ENCODE results near the gene ATXN3L.
A peak's percentile ranks its signal among the peaks of the same experiment; 100 is the strongest.

Gene ATXN3L

GRCh38 chrX:13345037-13345436 is 25.2 kb upstream of the ATXN3L start:
- H2AFZ ChIP-seq (ENCODE audit: low read depth, low read length) = no peak overlapping the region
- no peaks in the 10 kb centered on the region for H3K4me1 ChIP-seq (ENCODE audit: insufficient read depth, low read length)
- DNase-seq (no peak), ATAC-seq (ENCODE audit: insufficient read depth, low read depth) (no peak)
- no peaks in the 10 kb centered on the region for H3K27me3 ChIP-seq (ENCODE audit: insufficient read depth, low read length, poor library complexity)
- no peak for TF ChIP-seq EZH2 (IDR thresholded peaks at IDR 0.05; ENCODE audit: borderline replicate concordance, low read depth, low read length, severe bottlenecking)
- TF ChIP-seq, protein P1, sequence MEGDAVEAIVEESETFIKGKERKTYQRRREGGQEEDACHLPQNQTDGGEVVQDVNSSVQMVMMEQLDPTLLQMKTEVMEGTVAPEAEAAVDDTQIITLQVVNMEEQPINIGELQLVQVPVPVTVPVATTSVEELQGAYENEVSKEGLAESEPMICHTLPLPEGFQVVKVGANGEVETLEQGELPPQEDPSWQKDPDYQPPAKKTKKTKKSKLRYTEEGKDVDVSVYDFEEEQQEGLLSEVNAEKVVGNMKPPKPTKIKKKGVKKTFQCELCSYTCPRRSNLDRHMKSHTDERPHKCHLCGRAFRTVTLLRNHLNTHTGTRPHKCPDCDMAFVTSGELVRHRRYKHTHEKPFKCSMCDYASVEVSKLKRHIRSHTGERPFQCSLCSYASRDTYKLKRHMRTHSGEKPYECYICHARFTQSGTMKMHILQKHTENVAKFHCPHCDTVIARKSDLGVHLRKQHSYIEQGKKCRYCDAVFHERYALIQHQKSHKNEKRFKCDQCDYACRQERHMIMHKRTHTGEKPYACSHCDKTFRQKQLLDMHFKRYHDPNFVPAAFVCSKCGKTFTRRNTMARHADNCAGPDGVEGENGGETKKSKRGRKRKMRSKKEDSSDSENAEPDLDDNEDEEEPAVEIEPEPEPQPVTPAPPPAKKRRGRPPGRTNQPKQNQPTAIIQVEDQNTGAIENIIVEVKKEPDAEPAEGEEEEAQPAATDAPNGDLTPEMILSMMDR (IDR thresholded peaks at IDR 0.05; ENCODE audit: borderline replicate concordance, extremely low read depth, low read length, poor library complexity, severe bottlenecking) = no peak
- no peak overlapping the region for H3K9ac ChIP-seq (ENCODE audit: low read depth, low read length)
- no peak overlapping the region for H3K27ac ChIP-seq (ENCODE audit: low read length)
- H3K4me2 ChIP-seq (ENCODE audit: insufficient read depth, low read length) = no peak overlapping the region
- H4K20me1 ChIP-seq (ENCODE audit: insufficient read depth, low read length) = no peaks in the 10 kb centered on the region
- H3K4me3 ChIP-seq (ENCODE audit: low read depth in 1 of 2, low read length in 2 of 2) = no peak overlapping the region
- H3K36me3 ChIP-seq (ENCODE audit: insufficient read depth, low read length) = no peaks in the 10 kb centered on the region
- H3K79me2 ChIP-seq (ENCODE audit: insufficient read depth, low read length) = no peaks in the 10 kb centered on the region
- H3K9me3 ChIP-seq (ENCODE audit: insufficient read depth, low read length, severe bottlenecking) = no peaks in the 10 kb centered on the region

- H3K79me2 ChIP-seq (ENCODE audit: insufficient read depth, low read length) = no peaks in the 10 kb centered on the region
- no peak overlapping the region for H2AFZ ChIP-seq (ENCODE audit: low read depth, low read length)
- H3K9me3 ChIP-seq (ENCODE audit: insufficient read depth, low read length, severe bottlenecking) = no peaks in the 10 kb centered on the region
- no peak for ATAC-seq (ENCODE audit: insufficient read depth, low read depth)
- H3K4me3 ChIP-seq (ENCODE audit: low read depth in 1 of 2, low read length in 2 of 2) = no peak overlapping the region
- no peak overlapping the region for H3K9ac ChIP-seq (ENCODE audit: low read depth, low read length)
- H4K20me1 ChIP-seq (ENCODE audit: insufficient read depth, low read length) = no peaks in the 10 kb centered on the region
- H3K4me2 ChIP-seq (ENCODE audit: insufficient read depth, low read length) = no peak overlapping the region
- H3K27me3 ChIP-seq (ENCODE audit: insufficient read depth, low read length, poor library complexity) = no peaks in the 10 kb centered on the region
- no peak overlapping the region for H3K27ac ChIP-seq (ENCODE audit: low read length)
- no peak for DNase-seq
- TF ChIP-seq, protein P1 (IDR thresholded peaks at IDR 0.05; ENCODE audit: borderline replicate concordance, extremely low read depth, low read length, poor library complexity, severe bottlenecking) = peak; percentile 11
- TF ChIP-seq EZH2 (IDR thresholded peaks at IDR 0.05; ENCODE audit: borderline replicate concordance, low read depth, low read length, severe bottlenecking) = no peak
- no peaks in the 10 kb centered on the region for H3K4me1 ChIP-seq (ENCODE audit: insufficient read depth, low read length)
- no peaks in the 10 kb centered on the region for H3K36me3 ChIP-seq (ENCODE audit: insufficient read depth, low read length)
Measured at GRCh38 chrX:13341491-13342101, 21.7 kb upstream of the ATXN3L start.

DNA sequence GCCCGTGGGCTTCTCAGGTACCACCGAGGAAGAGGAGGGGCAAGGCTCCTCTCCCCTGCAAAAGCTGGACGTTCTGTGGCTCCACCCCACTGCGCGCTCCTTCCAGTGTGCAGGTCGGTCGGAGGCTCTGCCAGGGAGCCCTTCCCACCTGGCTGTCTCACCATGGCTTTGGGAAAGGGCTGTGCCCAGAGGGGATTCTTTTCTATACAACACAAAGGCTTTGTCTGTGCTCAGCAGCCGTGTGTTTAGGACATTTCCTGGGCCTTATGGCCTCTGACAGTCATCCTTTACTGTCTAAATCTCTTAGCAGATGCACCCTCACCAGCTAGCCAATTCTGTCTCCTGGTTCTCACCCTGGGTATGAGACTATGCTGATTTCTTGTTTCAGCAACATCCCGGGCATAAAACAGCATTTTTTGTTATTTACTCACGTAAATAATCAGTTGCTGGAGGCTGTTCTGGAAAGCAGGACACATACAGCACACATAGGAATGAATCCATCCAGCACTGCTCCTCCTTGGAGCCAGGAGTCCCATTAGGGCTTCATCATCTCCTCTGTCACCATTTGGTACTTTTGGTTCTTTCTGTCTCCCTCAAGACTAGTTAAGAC is 20.4 kb upstream of the ATXN3L start:
- H3K36me3 ChIP-seq (ENCODE audit: insufficient read depth, low read length) = no peaks in the 10 kb centered on the region
- H3K27ac ChIP-seq (ENCODE audit: low read length) = no peak overlapping the region
- H3K79me2 ChIP-seq (ENCODE audit: insufficient read depth, low read length) = no peaks in the 10 kb centered on the region
- H3K27me3 ChIP-seq (ENCODE audit: insufficient read depth, low read length, poor library complexity) = no peaks in the 10 kb centered on the region
- TF ChIP-seq EZH2 (IDR thresholded peaks at IDR 0.05; ENCODE audit: borderline replicate concordance, low read depth, low read length, severe bottlenecking) = no peak
- TF ChIP-seq, protein P1 (IDR thresholded peaks at IDR 0.05; ENCODE audit: borderline replicate concordance, extremely low read depth, low read length, poor library complexity, severe bottlenecking) = no peak
- ATAC-seq (ENCODE audit: insufficient read depth, low read depth) (no peak), DNase-seq (no peak)
- no peak overlapping the region for H3K4me3 ChIP-seq (ENCODE audit: low read depth in 1 of 2, low read length in 2 of 2)
- no peak overlapping the region for H3K4me2 ChIP-seq (ENCODE audit: insufficient read depth, low read length)
- no peaks in the 10 kb centered on the region for H3K4me1 ChIP-seq (ENCODE audit: insufficient read depth, low read length)
- H2AFZ ChIP-seq (ENCODE audit: low read depth, low read length) = no peak overlapping the region
- no peaks in the 10 kb centered on the region for H3K9me3 ChIP-seq (ENCODE audit: insufficient read depth, low read length, severe bottlenecking)
- H4K20me1 ChIP-seq (ENCODE audit: insufficient read depth, low read length) = no peaks in the 10 kb centered on the region
- H3K9ac ChIP-seq (ENCODE audit: low read depth, low read length) = no peak overlapping the region

Measured in DND-41 (cell line).